ENCODE results near the gene PLCB1.

- no peak for TF ChIP-seq GATA2 (IDR thresholded peaks at IDR 0.05; ENCODE audit: low read depth, low read length)
- TF ChIP-seq GATA3 (IDR thresholded peaks at IDR 0.05; ENCODE audit: low read depth, low read length): no peak
Measured at GRCh38 chr20:8265588-8265987, 133.5 kb downstream of the PLCB1 start.
